ENCODE data around the gene MAGEA12. TPM values are rescaled to one million over a fixed set of nuclear protein-coding genes. Genes with fewer than 3 reads are reported as not detected.

MAGEA12 gene
- total RNA-seq, 1 donor = not detected

Other genes with a start within 250 kb of the MAGEA12 start
- under 0.01 TPM in 1 of 2 replicates, not detected in the other for gene GABRQ, start 95.9 kb upstream of the MAGEA12 start, total RNA-seq
- gene MAGEA3, start 35.0 kb upstream of the MAGEA12 start, total RNA-seq = not detected in 2 replicates
- not detected in 2 replicates for gene CSAG2, start 24.5 kb upstream of the MAGEA12 start, total RNA-seq
- not detected in 2 replicates for gene MAGEA2B, start 19.1 kb upstream of the MAGEA12 start, total RNA-seq
- not detected in 2 replicates for gene CSAG1, start within 50 bp of the MAGEA12 start, total RNA-seq
- not detected in 2 replicates for gene MAGEA2, start 20.1 kb downstream of the MAGEA12 start, total RNA-seq
- gene CSAG3, start 25.5 kb downstream of the MAGEA12 start, total RNA-seq = not detected in 2 replicates
- gene MAGEA6, start 35.9 kb downstream of the MAGEA12 start, total RNA-seq = not detected in 2 replicates
- gene CETN2, start 97.0 kb downstream of the MAGEA12 start, total RNA-seq = 39.9 and 46.2 TPM in 2 replicates
- gene NSDHL, start 97.3 kb downstream of the MAGEA12 start, total RNA-seq = 23.8 and 28.5 TPM in 2 replicates
- 2.9 and 3.9 TPM in 2 replicates for gene ZNF185, start 164.3 kb downstream of the MAGEA12 start, total RNA-seq